K562 (cell line): ENCODE results near the gene NCOR2. TPM values are rescaled to one million over a fixed set of nuclear protein-coding genes. Genes with fewer than 3 reads are reported as not detected.

ENCODE experiments used
- CEBPB ChIP-seq: fragments of 450-650 bp; IDR thresholded peaks from 2 replicates; pipeline ENCODE4 v1.6.1; 2016; ENCODE audit warnings: missing genetic modification characterization, missing compliant biosample characterization
- CEBPG ChIP-seq, 3 experiments: fragments of 200-800 bp in 1 of 3; sonication (Bioruptor generic) in 1 of 3; sonication (generic) in 1 of 3; formaldehyde crosslinking in 1 of 3; IDR thresholded peaks in 2 of 3; conservative IDR thresholded peaks in 1 of 3; 2 replicates each; pipeline versions ENCODE4 v1.6.1 to v1.8.0; 2016 to 2022; ENCODE audit warnings: missing compliant biosample characterization in 2 of 3, missing genetic modification characterization in 2 of 3, mild to moderate bottlenecking in 1 of 3, missing genetic modification reagents in 1 of 3
- KDM2B ChIP-seq: fragments of 250-450 bp; sonication (Bioruptor Pico); IDR thresholded peaks from 2 replicates; pipeline ENCODE4 v1.8.0; 2021; ENCODE audit warnings: mild to moderate bottlenecking, moderate library complexity
- MED1 ChIP-seq: sonication (generic); formaldehyde crosslinking; IDR thresholded peaks from 2 replicates; pipeline ENCODE4 v1.8.1; 2023; ENCODE audit warnings: missing genetic modification reagents, borderline replicate concordance
- NFIC ChIP-seq: fragments of 450-650 bp; IDR thresholded peaks from 2 replicates; pipeline ENCODE4 v1.6.1; 2017; ENCODE audit warnings: mild to moderate bottlenecking, inconsistent platforms
- ZNF253 ChIP-seq: fragments of 250-450 bp; sonication (Bioruptor Pico); conservative IDR thresholded peaks from 2 replicates; pipeline ENCODE4 v1.6.1; 2021; ENCODE audit warnings: mild to moderate bottlenecking
- polyA plus RNA-seq, 8 experiments: library from polyadenylated mRNA; depleted of rRNA in 4 of 8; stranded (reverse) in 5 of 8; unstranded in 3 of 8; fragments of >200 nt; fragmentation: Nextera tagmentation in 2 of 8; fragmentation: Illumina TruSeq in 1 of 8; extraction: Ambion mirVana in 2 of 8; extraction: Trizol in 1 of 8; gene quantifications; 2 replicates each; pipeline versions ENCODE4 v1.2.1 to v1.2.3, GENCODE V29; 2011 to 2014; ENCODE audit warnings: inconsistent platforms in 1 of 8, missing spikeins in 1 of 8
- total RNA-seq, 7 experiments: library from RNA; depleted of rRNA in 6 of 7; stranded (reverse); fragments of >200 nt in 6 of 7; fragmentation: Illumina TruSeq in 2 of 7; extraction: Trizol in 2 of 7; gene quantifications; 2 replicates each; pipeline versions ENCODE4 v1.2.1 to v1.2.3, GENCODE V29; 2011 to 2021; ENCODE audit warnings: low replicate concordance in 1 of 7
- TF ChIP-seq, protein P1 (sequence below): fragments of 200-600 bp; sonication (generic); IDR thresholded peaks from one replicate; pipeline ENCODE4 v1.6.1; 2012; ENCODE audit warnings: mild to moderate bottlenecking, low read depth, low read length, inconsistent platforms
- TF ChIP-seq, protein P2 (sequence below): sonication (generic); formaldehyde crosslinking; IDR thresholded peaks from 2 replicates; pipeline ENCODE4 v1.9.0; 2022; ENCODE audit warnings: mild to moderate bottlenecking, missing genetic modification reagents
- TF ChIP-seq, protein P3 (sequence below): sonication (generic); formaldehyde crosslinking; IDR thresholded peaks from 2 replicates; pipeline ENCODE4 v1.8.0; 2022; ENCODE audit warnings: missing genetic modification reagents, mild to moderate bottlenecking, borderline replicate concordance

Gene NCOR2
- total and polyA plus RNA-seq, 9 of the 15 experiments (the other 6 are each of a cell fraction or from before 2014, with no cell fraction given): 0.18 to 126 (median 8.4) TPM

DNA sequence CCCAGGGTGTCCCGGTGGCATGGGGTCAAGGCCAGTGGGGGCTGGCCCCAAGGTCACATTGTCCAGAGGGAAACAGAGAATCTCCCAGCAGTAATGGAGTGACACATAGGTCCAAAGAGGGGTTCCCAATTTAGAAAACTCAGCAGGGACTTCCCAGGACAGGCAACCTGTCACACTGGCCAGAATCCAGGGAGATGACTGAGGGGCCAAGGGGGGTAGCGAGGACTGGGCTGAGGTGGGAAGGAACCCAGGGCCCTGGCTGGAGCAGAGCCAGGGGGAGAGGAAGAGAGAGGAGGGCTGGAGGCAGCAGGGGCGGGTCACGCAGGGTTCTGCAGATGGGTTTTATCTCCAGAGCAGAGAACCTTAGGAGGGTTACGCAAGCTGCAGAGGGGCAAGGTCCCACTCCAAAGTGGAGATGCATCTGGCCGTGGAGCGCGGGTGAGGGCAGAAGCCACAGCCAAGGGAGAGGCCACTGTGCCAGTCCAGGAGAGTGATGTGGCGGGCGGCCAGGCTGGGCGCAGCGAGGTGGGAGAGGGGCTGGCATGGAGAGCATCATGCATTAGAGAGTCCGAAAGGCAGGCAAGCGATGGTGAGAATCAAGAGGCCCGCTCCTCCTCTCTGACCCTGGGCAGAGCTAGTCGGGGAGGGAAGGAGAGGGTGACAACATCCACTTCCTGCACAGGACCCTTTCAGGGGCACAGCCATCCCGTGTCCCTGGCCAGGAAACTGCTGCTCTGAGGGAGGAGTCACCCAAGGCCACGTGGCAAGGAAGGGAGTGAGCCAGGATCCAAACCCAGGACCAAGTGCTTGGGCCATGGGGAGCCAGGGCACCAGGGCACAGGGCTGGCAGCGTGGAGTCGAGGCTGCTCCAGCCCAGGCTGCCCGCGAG, 29.0 kb downstream of the NCOR2 start (continued):
- TF ChIP-seq, protein P1, sequence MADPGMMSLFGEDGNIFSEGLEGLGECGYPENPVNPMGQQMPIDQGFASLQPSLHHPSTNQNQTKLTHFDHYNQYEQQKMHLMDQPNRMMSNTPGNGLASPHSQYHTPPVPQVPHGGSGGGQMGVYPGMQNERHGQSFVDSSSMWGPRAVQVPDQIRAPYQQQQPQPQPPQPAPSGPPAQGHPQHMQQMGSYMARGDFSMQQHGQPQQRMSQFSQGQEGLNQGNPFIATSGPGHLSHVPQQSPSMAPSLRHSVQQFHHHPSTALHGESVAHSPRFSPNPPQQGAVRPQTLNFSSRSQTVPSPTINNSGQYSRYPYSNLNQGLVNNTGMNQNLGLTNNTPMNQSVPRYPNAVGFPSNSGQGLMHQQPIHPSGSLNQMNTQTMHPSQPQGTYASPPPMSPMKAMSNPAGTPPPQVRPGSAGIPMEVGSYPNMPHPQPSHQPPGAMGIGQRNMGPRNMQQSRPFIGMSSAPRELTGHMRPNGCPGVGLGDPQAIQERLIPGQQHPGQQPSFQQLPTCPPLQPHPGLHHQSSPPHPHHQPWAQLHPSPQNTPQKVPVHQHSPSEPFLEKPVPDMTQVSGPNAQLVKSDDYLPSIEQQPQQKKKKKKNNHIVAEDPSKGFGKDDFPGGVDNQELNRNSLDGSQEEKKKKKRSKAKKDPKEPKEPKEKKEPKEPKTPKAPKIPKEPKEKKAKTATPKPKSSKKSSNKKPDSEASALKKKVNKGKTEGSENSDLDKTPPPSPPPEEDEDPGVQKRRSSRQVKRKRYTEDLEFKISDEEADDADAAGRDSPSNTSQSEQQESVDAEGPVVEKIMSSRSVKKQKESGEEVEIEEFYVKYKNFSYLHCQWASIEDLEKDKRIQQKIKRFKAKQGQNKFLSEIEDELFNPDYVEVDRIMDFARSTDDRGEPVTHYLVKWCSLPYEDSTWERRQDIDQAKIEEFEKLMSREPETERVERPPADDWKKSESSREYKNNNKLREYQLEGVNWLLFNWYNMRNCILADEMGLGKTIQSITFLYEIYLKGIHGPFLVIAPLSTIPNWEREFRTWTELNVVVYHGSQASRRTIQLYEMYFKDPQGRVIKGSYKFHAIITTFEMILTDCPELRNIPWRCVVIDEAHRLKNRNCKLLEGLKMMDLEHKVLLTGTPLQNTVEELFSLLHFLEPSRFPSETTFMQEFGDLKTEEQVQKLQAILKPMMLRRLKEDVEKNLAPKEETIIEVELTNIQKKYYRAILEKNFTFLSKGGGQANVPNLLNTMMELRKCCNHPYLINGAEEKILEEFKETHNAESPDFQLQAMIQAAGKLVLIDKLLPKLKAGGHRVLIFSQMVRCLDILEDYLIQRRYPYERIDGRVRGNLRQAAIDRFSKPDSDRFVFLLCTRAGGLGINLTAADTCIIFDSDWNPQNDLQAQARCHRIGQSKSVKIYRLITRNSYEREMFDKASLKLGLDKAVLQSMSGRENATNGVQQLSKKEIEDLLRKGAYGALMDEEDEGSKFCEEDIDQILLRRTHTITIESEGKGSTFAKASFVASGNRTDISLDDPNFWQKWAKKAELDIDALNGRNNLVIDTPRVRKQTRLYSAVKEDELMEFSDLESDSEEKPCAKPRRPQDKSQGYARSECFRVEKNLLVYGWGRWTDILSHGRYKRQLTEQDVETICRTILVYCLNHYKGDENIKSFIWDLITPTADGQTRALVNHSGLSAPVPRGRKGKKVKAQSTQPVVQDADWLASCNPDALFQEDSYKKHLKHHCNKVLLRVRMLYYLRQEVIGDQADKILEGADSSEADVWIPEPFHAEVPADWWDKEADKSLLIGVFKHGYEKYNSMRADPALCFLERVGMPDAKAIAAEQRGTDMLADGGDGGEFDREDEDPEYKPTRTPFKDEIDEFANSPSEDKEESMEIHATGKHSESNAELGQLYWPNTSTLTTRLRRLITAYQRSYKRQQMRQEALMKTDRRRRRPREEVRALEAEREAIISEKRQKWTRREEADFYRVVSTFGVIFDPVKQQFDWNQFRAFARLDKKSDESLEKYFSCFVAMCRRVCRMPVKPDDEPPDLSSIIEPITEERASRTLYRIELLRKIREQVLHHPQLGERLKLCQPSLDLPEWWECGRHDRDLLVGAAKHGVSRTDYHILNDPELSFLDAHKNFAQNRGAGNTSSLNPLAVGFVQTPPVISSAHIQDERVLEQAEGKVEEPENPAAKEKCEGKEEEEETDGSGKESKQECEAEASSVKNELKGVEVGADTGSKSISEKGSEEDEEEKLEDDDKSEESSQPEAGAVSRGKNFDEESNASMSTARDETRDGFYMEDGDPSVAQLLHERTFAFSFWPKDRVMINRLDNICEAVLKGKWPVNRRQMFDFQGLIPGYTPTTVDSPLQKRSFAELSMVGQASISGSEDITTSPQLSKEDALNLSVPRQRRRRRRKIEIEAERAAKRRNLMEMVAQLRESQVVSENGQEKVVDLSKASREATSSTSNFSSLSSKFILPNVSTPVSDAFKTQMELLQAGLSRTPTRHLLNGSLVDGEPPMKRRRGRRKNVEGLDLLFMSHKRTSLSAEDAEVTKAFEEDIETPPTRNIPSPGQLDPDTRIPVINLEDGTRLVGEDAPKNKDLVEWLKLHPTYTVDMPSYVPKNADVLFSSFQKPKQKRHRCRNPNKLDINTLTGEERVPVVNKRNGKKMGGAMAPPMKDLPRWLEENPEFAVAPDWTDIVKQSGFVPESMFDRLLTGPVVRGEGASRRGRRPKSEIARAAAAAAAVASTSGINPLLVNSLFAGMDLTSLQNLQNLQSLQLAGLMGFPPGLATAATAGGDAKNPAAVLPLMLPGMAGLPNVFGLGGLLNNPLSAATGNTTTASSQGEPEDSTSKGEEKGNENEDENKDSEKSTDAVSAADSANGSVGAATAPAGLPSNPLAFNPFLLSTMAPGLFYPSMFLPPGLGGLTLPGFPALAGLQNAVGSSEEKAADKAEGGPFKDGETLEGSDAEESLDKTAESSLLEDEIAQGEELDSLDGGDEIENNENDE: no peak
- TF ChIP-seq, protein P2, sequence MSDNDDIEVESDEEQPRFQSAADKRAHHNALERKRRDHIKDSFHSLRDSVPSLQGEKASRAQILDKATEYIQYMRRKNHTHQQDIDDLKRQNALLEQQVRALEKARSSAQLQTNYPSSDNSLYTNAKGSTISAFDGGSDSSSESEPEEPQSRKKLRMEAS (CRISPR knock-in tag): peak; percentile 36
- no peak for TF ChIP-seq MED1 (CRISPR knock-in tag)
- TF ChIP-seq ZNF253: no peak
- TF ChIP-seq, protein P3, sequence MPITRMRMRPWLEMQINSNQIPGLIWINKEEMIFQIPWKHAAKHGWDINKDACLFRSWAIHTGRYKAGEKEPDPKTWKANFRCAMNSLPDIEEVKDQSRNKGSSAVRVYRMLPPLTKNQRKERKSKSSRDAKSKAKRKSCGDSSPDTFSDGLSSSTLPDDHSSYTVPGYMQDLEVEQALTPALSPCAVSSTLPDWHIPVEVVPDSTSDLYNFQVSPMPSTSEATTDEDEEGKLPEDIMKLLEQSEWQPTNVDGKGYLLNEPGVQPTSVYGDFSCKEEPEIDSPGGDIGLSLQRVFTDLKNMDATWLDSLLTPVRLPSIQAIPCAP (CRISPR knock-in tag): no peak
- peak; percentile 50; the same call in 1 of the 2 replicates for TF ChIP-seq NFIC
- TF ChIP-seq CEBPB: peak; percentile 87
- TF ChIP-seq KDM2B: no peak
- peak; percentile 35; the same call in 1 of the 2 replicates for TF ChIP-seq CEBPG (CRISPR knock-in tag; IDR thresholded peaks at IDR 0.05)
- no peak for TF ChIP-seq CEBPG (tag; conservative IDR thresholded peaks at IDR 0.05 in 1 of 2, IDR thresholded peaks at IDR 0.05 in 1 of 2)
